Lower leg skin (tissue), 3 donors: Measurements from ENCODE around the gene ITIH4.

Experiments
- CTCF ChIP-seq, 3 donors: fragments of 450-650 bp; IDR thresholded peaks; one replicate each; pipeline ENCODE4 v1.5.1; 2016; ENCODE audit warnings: antibody characterized with exemption in 3 of 3, mild to moderate bottlenecking in 3 of 3, moderate library complexity in 2 of 3
- POLR2A ChIP-seq, 2 donors: fragments of 450-650 bp; IDR thresholded peaks; one replicate each; pipeline ENCODE4 v1.6.1; 2016 to 2017; ENCODE audit warnings: antibody characterized with exemption in 2 of 2, mild to moderate bottlenecking in 1 of 2, moderate library complexity in 1 of 2

GRCh38 chr3:52779837-52780585 is 50.5 kb downstream of the ITIH4 start:
- TF ChIP-seq CTCF (IDR thresholded peaks at IDR 0.05) (no peak), POLR2A (IDR thresholded peaks at IDR 0.05) (no peak)
